ENCODE results near the gene STIM1.
"Not testable (repeated sequence)": the region's sequence is repeated elsewhere in the genome, so short reads cannot be mapped to it uniquely, and the experiment has no call there.

STIM1 gene

DNA sequence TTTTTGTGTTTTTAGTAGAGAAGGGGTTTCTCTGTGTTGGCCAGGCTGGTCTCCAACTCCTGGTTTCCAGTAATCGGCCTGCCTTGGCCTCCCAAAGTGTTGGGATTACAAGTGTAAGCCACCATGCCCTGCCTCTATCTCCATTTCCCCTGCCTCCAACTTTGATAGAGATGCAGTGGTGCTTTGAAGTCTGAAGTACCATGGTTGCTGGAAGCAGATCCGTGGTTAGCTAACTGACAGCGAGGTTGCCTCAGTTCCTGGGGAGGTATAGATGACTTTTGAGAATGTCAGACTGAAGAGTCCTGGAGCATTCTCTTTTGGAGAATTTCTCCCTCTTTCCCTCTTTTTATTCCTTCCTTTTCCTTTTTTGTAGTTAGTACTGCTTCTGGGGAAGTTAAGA, 127.6 kb downstream of the STIM1 start:
- no peak for DNase-seq (ENCODE audit: low read depth in 3 of 3)

DNA sequence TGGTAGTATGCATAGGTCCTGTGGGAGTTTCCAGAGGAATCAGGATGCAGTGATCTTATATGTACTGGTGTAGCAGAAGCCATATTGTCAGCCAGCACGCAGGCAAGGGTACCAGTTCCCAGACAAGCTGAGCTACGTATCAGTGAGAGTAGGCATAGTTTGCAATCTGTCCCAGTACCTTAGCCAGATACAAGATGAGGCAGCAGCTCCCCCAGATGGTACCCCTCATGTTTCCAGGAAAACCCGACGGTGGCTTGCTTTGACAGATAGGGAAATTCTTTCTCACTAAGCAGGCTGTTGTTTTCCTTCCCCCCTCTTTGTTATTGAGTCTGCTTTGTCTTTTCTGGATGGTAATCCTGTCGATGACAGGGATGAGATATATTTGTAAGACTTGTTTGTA, 129.4 kb downstream of the STIM1 start:
- DNase-seq (ENCODE audit: low read depth in 3 of 3) = peak in 2 of 3 experiments; percentile 7 to 23

DNA sequence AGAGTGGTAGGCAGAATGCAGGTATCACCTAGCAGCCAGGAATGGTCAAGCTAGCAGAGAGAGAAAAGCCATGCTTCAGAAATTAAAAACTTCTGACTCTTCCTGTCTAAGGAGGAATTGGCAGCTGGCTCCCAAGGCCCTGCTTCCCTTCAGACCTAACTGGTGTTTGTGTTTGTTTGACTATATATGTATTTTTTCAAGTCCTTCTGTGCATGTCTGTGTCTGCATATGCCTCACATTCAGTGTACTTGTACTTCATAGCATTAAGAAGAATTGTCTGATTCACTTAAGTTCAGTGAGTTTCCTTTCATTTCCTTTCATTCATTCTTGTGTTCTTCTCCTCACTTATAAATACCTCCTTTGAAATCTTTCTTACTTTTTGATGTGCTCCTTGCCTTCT, 130.2 kb downstream of the STIM1 start:
- DNase-seq (ENCODE audit: low read depth in 3 of 3) = no peak

DNA sequence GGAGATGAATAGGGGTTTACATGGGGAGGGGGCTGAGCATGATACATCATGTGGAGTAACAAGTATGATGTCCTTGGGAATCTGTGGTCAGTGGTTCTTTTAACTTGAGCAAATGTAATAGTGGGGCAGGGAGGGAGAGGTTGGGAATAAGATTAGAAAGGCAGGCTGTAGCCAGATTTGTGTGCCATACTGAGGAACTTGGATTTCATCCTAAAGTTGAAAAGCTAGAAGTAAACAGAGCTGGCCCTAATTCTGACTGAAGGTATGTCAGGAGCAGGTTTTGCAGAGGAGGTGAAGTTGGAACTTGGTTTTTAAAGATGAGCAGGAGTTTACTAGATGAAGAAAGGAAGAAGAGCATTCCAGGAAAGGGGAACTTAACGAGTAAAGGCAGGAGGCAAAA, 130.8 kb downstream of the STIM1 start:
- DNase-seq (ENCODE audit: low read depth in 3 of 3) = no peak

DNA sequence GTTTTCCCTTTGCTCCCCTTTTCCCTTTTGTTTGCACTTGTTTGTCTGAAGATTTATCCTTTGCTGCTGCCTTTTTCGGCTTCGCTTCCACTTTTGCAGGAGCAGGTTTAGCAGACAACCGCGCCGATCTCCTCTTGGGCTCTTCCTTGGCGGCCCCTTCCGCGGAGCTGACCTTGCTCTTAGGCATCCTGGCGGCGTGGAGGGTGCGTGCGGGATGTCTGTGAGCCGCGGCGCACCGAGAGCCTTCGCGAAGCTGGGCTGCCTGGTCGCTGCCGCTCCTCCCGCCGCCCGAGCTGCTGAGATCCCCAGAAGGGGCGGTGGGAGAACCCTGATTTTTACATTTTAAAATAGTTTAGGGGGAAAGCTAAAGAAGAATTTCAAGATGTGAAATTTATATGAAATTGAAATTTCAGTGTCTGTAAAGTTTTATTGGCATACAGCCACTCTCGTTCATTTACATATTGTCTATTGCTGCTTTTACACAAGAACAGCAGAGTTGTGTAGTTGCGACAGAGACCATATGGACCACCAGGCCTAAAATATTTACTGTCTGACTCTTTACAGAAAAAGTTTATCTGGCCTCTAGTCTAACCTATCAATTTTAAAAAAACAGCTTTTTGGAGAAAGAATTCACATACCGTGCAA, 133.9 kb downstream of the STIM1 start:
- no peak for DNase-seq (ENCODE audit: low read depth in 3 of 3)

DNA sequence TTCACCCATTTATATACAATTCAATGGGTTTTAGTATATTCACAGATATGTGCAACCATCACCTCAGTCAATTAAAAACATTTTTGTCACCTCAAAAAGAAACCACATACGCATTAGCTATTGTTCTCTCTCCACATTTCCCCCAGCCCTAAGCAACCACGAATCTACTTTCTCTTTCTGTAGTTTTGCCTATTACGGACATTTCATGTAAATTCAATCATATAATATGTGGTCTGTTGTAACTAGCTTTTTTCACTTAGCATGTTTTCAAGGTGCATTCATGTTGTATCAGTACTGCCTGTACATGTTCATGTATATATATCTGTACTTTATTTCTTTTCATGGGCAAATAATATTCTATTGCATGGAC, 134.4 kb downstream of the STIM1 start:
- DNase-seq (ENCODE audit: low read depth in 3 of 3) = no peak

DNA sequence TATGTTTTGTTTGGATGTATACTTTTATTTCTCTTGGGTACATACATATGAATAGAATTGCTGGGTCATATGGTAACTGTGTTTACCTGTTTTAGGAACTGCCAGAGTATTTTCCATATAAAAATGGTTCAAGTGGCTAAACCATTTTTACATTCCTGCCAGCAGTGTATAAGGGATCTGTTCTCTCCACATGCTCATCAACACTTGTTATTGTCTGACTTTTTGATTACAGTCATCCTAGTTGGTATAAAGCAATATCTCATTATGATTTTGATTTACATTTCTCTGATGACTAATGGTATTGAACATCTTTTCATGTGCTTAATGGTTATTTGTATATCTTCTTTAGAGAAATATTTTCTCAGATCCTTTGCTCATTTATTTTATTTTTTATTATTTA, 134.9 kb downstream of the STIM1 start:
- DNase-seq (ENCODE audit: low read depth in 3 of 3) = no peak

DNA sequence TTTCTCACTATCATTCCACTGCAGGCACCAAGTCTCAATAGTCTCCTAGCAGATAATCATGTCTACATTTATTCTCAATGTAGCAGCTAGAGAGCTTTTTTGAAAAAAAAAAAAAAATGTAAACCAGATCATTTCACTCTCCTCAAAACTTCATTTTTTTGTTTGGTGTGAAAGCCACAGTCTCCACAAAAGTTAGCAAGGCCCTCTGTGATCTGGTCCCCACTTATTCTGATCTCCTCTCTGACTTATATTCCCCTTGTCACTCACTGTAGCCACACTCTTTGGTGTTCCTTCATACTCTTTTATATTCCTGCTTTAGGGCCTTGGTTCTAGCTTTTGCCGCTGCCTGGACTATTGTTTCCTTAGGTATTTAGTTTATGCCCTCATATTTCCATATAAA, 137.5 kb downstream of the STIM1 start:
- no peak for DNase-seq (ENCODE audit: low read depth in 3 of 3)

DNA sequence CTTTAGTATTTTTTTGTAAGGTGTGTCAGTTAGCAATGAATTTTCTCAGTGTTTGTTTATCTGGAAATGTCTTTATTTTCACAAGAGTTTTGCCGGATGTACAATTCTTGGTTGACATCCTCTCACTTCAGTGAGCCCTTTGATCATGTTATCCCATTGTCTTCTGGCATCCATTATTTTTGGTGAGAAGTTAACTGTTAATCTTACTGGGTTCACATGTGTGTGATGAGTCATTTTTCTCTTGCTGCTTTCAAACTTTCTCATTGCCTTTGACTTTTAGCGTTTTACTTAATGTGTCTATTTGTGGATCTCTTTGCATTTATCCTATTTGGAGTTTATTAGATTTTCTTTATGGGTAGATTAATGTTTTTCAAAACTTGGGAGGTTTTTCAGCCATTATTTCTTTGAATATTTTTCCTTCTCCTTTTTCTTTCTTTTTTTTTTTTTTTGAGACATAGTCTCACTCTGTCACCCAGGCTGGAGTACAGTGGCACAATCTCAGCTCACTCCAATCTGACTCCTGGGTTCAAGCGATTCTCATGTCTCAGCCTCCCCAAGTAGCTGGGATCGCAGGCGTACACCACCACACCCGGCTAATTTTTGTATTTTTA, 138.7 kb downstream of the STIM1 start:
- DNase-seq (ENCODE audit: low read depth in 3 of 3) = no peak

DNA sequence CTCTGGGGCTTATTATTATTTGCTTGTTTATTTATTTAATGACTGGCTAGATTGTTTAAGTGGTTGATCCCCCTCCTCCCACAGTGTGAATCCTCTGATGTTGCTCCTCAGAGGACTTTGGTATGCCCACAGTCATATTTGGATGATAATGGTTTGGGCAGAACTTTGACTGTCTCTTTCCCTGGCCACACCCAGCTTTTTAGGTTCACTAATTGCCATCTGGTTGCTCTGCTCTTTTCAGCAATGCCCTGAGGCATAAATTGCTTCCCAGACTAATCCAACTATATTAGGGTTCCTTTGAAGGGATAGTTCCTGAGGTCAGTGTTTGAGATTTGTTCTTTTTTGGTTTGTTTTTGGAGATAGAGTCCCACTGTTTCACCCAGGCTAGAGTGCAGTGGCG, 139.8 kb downstream of the STIM1 start:
- DNase-seq (ENCODE audit: low read depth in 3 of 3) = no peak

DNA sequence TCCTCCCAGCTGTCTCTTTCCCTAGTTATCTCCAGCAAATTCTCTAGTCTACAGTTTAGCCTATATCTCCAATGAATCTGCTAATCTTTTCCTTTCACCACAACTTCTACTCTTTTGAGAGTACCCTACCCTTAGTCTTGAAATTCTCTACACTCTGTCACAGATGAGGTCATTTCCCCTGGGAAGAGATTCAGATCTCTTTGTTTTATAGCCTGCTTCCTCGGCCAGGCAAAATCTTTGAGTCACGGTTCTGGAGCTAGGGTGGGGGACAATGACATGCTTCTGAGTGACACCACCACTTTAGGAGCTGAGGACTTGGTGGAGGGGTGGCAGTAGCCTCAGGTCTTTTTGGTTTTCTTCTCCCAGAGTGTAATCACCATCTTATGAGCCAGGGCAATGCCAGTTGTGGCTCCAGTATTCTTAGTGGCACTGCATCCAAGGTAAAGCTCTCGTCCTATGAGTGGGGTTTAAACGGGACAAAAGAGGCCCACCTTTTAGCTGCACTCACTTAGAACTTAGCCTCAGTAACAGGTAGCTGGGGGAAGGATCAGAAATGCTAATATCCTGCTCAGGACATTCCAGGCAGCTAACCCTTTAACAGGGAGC, 140.6 kb downstream of the STIM1 start:
- no peak for DNase-seq (ENCODE audit: low read depth in 3 of 3)

DNA sequence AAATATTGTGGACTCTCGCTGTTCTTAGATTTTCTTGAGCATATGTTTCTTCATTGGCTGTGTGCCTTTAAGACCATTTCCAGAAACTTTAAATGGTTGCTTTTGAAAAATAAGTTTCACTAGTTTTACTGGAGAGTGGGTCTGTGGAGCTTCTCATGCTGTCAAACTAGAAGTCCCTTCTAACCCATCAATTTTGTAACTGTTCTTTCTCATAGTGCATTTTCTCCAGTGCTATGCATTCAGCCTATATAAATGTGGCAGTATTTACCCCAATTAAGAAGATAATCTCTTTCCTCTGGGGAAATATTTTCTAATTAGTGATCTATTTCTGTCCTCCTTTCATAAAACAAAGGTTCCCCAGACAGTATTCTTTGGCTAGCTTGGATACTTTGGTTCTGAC, 141.2 kb downstream of the STIM1 start:
- DNase-seq (ENCODE audit: low read depth in 3 of 3) = no peak

DNA sequence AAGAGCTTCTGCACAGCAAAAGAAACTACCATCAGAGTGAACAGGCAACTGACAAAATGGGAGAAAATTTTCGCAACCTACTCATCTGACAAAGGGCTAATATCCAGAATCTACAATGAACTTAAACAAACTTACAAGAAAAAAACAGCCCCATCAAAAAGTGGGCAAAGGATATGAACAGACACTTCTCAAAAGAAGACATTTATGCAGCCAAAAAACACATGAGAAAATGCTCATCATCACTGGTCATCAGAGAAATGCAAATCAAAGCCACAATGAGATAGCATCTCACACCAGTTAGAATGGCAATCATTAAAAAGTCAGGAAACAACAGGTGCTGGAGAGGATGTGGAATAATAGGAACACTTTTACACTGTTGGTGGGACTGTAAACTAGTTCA, 149.3 kb downstream of the STIM1 start:
- not testable (repeated sequence) for DNase-seq (ENCODE audit: low read depth in 3 of 3)

DNA sequence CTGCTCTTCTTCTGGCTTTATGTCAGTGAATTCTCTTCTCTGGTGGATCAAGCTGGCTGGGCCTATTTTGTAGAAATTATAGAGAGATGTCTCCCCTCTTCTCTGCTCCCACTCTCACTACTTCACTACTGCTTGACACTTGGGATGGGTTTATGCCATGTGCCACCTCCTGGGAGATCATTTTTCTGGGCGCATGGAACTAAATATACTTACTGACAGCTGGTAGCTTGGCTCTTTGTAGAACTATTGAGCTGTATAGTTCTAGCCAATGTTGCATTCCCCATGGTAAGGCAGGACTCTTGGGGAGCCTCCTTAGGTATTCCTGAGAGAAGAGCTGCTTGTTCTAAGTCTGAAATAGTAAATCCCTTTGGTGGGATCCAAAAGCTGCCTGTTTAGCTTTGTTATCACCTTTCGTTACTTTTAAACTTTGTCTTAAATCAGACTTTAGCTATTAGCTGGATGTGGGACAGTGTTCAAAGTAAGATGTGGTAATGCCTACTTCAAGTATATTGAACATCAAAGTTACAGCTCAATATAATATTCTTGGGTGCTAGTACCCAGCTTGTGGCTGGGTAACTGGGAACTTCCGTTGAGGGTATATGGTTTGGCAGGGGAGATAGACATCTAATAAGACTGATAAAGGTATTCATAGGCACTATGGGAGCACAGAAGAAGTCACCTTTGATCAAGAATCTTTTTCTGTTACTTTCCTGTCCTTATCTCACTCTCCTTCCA, 151.6 kb downstream of the STIM1 start:
- no peak for DNase-seq (ENCODE audit: low read depth in 3 of 3)

DNA sequence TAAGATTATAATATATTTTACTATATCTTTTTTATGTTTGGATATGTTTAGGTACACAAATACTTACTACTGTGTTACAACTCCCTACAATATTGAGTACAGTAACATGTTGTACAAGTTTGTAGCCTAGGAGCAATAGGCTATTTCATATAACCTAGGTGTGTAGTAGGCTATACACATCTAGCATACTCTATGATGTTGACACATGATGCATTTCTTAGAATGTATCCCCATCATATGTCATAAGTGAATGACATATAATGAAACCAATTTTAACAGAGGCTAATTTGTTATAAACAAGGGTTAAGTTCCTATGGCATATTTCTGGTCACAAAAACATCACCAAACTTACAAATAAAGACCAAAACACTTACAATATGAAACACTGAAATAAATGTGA, 152.7 kb downstream of the STIM1 start:
- no peak for DNase-seq (ENCODE audit: low read depth in 3 of 3)

DNA sequence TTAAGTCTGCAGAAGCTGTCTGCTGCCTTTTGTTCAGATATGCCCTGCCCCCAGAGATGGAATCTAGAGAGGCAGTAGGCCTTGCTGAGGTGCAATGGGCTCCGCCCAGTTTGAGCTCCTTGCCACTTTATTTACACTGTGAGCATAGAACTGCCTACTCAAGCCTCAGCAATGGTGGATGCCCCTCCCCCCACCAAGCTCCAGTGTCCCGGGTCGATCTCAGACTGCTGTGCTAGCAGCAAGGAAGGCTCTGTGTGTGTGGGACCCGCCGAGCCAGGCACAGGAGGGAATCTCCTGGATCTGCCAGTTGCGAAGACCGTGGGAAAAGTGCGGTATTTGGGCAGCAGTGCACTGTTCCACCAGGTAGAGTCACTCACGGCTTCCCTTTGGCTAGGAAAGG, 161.1 kb downstream of the STIM1 start:
- not testable (repeated sequence) for DNase-seq (ENCODE audit: low read depth in 3 of 3)

DNA sequence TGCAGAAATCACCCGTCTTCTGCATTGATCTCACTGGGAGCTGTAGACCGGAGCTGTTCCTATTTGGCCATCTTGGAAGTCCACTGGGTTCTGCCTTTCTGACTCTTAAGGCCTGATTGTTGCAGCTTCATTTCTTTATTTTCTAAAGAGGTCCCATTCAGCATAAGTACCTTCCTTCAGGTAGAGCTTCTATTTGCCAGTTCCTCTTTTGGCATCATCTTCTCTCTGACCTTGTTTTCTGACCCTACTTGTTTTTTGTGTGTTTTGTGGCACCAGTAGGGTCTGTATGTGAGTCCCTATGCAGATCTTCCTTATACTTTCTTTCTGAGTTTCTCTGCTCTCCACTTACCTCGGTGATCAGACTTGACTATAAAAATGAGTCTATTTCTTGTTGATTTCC, 161.7 kb downstream of the STIM1 start:
- DNase-seq (ENCODE audit: low read depth in 3 of 3) = no peak

DNA sequence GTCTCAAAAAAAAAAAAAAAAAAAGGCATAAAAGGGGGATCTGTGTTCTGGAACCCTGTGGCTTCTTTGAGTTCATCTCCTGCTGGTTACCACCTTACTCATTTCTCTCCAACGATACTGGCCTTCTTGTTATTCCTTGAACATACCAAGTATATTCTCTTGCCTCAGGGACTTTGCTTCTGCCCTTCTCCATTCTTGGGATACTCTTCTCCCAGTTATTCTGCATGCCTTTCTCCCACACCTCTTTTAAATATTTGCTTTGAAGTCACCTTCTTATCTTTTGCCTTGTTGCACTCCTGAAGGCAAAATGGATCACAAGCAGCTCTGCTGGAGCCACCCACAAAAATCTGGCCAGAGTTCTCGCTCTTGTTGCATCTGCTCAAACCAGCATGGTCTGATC, 163.2 kb downstream of the STIM1 start:
- no peak for DNase-seq (ENCODE audit: low read depth in 3 of 3)

DNA sequence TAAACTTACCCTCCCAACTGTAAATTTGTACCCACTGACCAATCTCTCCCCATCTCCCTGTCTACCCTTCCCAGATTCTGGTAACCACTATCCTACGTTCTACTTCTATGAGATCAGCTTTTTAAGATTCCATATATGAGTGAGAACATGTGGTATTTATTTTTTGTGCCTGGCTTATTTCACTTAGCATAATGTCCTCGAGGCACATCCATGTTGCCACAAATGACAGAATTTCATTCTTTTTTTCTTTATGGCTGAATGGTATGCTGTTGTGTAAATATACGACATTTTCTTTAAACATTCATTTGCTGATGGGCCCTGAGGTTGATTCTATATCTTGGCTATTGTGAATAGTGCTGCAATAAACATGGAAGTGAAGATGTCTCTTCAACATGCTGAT, 164.4 kb downstream of the STIM1 start:
- DNase-seq (ENCODE audit: low read depth in 3 of 3) = no peak

DNA sequence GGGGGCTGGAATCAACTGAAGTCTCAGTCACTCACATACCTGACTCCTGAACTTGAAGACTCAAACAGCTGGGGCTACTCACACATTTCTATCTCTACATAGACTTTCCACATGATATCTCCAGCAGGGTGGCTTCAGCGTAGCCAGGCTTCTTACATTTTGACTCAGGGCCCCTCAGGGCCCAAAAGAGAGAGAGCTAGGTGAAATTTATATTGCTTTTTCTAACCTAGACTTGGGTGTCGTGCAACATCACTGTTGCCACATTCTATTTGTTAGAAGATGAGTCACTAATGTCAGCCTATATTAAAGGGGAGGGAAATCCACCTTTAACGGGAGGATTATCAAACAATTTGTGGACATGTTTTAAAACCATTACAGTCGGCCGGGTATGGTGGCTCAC, 167.2 kb downstream of the STIM1 start:
- DNase-seq (ENCODE audit: low read depth in 3 of 3) = no peak

DNA sequence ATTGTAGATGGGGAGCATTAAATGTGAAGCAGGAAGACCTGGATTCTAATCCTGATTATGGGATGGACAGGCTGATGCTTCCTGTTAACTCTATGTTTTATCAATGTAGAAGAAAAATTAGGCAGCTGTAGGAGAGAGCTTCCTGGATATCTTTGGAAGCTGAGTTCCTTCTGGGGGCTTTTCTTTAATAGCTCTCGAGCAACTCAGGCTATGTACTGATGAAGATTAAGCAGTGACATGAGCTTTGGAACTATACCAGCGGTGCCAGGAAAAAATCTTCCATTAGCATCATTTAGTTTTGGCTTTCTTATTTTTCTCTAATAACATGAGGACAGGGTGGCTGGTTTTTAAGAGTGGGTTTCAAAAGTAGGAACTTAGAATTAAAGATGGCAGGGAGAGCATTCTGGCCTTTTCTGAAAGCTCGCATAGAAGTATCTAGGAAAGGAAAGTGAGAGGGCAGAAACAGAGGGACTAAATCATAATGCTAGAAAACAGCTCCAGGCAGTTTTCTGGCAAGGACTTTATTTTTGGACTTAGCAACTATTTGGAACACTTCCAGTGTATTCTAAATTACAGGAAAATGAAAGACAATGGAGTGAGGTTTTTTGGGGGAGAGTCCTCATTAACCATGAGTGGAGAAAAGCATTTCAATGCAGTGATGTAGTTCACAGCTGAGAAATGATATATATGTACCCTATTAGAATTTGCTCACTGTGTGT, 169.9 kb downstream of the STIM1 start:
- no peak for DNase-seq (ENCODE audit: low read depth in 3 of 3)

DNA sequence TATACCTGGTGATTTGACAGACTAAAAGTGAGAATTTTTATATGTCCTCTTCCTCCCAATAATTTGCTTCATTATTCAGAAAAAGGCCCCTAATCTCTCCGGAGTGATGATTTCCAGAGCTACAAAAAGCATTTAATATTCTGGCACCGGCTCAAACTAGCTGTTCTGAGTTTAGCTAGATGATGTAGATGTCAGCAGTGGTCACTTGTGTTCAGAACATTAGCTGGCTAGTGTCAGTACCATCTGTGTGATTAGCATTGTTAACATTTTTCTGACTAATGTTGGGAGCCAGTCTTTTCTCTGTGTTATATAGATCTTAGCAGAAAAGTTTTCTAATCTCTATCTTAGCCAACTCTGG, 170.5 kb downstream of the STIM1 start:
- no peak for DNase-seq (ENCODE audit: low read depth in 3 of 3)
